Measurements from ENCODE around the gene CHI3L2.

The CHI3L2 gene

DNA sequence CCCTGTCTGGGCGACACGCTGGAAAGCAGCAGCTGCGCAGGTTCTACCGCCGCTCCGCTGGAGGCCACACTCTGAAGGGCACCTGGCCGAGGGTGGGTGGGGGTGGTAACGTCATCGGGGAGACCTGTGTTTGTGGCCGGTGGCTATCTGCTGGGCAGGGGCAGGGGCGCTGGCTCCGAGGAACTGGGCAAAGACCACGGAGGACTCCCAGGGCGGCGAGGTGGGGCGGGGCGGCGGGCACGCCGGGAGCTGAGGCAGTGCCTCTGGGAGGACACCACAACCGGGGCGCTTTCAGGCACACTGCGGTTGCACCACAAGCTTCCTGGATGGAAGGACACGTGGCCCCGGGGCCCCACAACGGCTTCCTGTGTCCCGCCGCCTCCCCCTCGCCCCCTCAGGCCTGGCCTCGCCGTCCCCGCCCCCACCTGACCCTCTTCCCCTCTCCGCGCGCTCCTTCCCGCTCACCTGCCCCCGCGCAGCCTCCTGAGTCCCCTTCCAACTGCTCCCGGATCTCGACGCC lies 23.8 kb upstream of the CHI3L2 start:
- DNase-seq (ENCODE audit: insufficient read length) (peak; percentile 90), FAIRE-seq (peak; percentile 86)
- TF ChIP-seq POLR2A (IDR thresholded peaks at IDR 0.05; ENCODE audit: low read depth, low read length): peak; percentile 58
- no peak; the same call in 1 of the 2 replicates for TF ChIP-seq POLR2AphosphoS5 (IDR thresholded peaks at IDR 0.05; ENCODE audit: low read depth, low read length)
- TF ChIP-seq TAF1 (IDR thresholded peaks at IDR 0.05; ENCODE audit: borderline replicate concordance, low read depth, low read length): 0 out of 2 replicates have a peak, but pooled peaks have one; percentile 9

DNA sequence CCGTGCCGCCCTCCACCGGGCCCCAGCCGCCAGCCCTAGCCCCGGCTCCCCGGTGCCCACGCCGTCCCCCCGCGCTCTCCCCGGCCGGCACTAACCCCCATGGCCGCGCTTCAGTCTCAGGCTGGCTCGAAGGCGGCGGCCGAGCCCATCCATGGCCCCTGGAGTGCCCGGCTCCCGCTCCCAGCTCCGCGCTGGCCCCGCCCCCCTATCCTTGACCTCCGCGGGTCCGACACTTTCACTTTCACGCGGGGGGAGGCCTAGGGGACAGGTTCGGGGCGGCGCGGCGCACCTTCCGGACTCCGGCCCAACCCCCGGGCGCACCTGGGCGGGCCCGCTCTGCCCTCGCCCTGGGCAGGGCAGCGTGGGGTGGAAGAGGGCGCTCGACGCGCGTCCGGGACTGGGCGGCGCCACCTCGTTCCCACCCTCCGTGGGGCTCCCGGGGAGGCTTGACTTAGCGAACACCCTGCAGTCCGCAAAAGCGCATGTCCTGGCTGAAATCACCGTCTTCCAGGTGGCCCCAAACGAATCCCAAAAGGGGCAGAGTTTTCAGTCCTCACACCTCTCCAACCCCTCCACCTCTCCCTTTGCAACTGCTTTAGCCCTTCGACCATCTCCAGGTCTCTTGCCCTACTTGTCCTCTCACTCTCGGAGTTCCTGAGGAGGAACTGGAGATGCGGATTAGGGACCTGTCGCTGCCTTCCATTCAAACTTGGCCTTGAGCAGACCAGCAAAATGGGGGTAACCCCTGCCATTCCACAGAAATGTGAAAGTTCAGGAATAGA lies 23.1 kb upstream of the CHI3L2 start:
- TF ChIP-seq POLR2A (IDR thresholded peaks at IDR 0.05; ENCODE audit: low read depth, low read length) (peak; percentile 80; the same call in 1 of the 2 replicates), POLR2AphosphoS5 (IDR thresholded peaks at IDR 0.05; ENCODE audit: low read depth, low read length) (peak; percentile 81), TAF1 (IDR thresholded peaks at IDR 0.05; ENCODE audit: borderline replicate concordance, low read depth, low read length) (no peak; the same call in 1 of the 2 replicates)
- peak; percentile 77 for DNase-seq (ENCODE audit: insufficient read length)
- peak; percentile 68 for FAIRE-seq

DNA sequence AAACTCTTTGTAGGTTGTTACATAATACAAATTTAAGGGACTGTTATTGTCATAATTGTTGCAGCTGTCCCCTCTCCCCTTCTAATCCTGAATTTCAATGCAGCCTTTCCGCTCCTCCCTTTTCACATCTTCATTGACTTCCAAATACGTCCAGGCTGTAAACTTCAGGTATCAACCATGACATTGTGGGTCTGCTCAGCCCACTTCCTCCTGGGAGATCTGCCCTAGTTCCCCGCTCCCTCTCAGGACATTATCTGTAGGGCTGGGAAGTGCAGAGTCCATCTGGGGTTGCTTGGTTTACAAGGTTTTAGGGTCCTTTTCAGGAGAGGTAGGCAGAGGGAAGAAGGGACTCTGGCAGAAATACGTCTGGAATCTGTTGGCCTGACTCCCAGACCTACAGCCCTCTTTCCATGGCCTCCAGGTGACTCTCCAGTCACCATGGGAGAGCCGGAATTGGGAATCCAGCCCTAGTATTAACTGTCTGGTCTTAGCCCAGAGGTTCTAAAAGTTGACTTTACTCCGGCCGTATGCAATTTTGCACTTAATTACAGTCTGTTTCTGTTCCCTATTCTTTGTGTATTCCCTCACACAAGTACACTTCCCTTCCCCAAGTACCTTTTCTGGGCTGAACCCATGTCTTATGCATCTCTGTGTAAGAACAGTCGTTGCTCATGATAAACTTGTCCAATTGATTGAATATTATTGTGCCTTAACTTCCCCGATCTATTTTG lies 22.4 kb upstream of the CHI3L2 start:
- DNase-seq (ENCODE audit: insufficient read length): no peak
- peak; percentile 64 for FAIRE-seq
- no peak for TF ChIP-seq TAF1 (IDR thresholded peaks at IDR 0.05; ENCODE audit: borderline replicate concordance, low read depth, low read length)
- no peak for TF ChIP-seq POLR2A (IDR thresholded peaks at IDR 0.05; ENCODE audit: low read depth, low read length)
- TF ChIP-seq POLR2AphosphoS5 (IDR thresholded peaks at IDR 0.05; ENCODE audit: low read depth, low read length): peak; percentile 31; the same call in 1 of the 2 replicates

DNA sequence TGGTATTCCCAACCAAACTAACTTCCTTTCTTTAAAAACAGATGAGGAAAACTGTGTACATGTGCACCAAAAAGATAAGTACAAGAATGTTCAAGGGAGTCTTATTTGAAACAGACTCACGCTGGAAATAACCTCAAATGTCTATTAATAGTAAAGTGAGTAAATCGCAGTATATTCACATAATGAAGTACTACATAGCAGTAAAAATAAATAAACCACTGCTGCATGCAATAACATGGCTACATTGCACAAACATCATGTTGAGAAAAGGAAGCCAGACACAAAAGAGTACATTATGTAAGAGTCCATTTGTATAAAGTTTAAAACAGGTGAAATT lies 21.8 kb upstream of the CHI3L2 start:
- DNase-seq (ENCODE audit: insufficient read length) (no peak), FAIRE-seq (no peak)
- no peak for TF ChIP-seq POLR2A (IDR thresholded peaks at IDR 0.05; ENCODE audit: low read depth, low read length)
- TF ChIP-seq POLR2AphosphoS5 (IDR thresholded peaks at IDR 0.05; ENCODE audit: low read depth, low read length): no peak
- no peak for TF ChIP-seq TAF1 (IDR thresholded peaks at IDR 0.05; ENCODE audit: borderline replicate concordance, low read depth, low read length)

DNA sequence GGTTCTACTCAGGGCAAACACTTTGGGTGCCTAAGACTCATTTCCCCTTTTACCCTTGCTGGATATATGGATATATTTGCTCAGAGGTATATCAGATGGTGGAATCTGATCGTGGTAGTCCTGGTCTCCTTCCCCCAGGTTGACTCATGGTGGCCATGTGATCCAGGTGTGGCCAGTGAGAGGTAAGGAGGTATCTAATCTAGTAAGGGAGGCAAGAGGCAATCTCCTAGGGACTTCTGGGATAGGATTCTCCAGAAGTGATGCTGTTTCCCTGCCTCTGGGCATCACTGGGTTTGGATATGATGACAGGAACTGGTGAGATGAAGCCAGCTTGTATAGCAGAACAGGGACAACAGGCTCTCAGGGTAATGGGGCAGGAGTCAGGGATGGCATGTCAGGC lies 18.6 kb upstream of the CHI3L2 start:
- FAIRE-seq (no peak), DNase-seq (ENCODE audit: insufficient read length) (no peak)
- no peak for TF ChIP-seq POLR2A (IDR thresholded peaks at IDR 0.05; ENCODE audit: low read depth, low read length)
- TF ChIP-seq POLR2AphosphoS5 (IDR thresholded peaks at IDR 0.05; ENCODE audit: low read depth, low read length): no peak
- TF ChIP-seq TAF1 (IDR thresholded peaks at IDR 0.05; ENCODE audit: borderline replicate concordance, low read depth, low read length): no peak

DNA sequence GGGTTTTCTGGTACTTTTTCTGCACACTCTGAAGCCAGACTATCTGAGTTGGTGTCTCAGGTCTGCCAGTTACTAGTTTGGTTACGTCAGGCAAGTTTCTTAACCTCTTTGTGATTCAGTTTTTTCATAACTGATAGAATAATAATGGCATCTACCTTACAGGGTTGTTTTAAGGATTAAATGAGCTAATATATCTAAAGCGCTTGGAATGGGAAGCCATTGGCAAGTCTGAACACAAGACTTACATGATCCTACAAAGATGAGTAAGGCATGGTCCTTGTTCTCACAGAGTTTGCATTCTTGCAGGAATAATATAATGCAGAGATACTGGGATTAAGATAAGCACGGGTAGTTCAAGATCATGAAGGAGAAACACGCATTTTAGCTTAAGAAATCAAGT lies 17.9 kb upstream of the CHI3L2 start:
- no peak for DNase-seq (ENCODE audit: insufficient read length)
- TF ChIP-seq TAF1 (IDR thresholded peaks at IDR 0.05; ENCODE audit: borderline replicate concordance, low read depth, low read length): no peak
- FAIRE-seq: no peak

DNA sequence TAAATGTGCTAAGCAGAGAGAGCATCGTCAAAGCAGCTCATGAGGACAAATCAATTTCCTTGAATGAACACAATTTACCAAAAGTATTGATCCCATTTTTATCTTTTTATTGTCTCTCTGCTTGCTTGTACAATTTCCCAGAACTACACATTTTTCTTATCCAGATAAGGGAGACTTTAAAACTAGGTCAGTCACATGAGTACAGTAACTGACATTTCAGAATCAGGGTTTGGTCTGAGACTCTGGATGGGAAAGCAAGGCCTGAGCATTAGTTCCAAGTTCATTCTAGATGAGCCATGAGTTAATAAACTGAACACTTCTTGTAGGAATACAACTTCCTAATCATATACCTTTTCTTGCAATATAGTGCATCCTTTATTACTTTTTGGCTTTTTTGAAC lies 15.6 kb upstream of the CHI3L2 start:
- no peak for FAIRE-seq
- DNase-seq (ENCODE audit: insufficient read length): no peak
- TF ChIP-seq POLR2AphosphoS5 (IDR thresholded peaks at IDR 0.05; ENCODE audit: low read depth, low read length): no peak
- TF ChIP-seq POLR2A (IDR thresholded peaks at IDR 0.05; ENCODE audit: low read depth, low read length): no peak
- TF ChIP-seq TAF1 (IDR thresholded peaks at IDR 0.05; ENCODE audit: borderline replicate concordance, low read depth, low read length): no peak

DNA sequence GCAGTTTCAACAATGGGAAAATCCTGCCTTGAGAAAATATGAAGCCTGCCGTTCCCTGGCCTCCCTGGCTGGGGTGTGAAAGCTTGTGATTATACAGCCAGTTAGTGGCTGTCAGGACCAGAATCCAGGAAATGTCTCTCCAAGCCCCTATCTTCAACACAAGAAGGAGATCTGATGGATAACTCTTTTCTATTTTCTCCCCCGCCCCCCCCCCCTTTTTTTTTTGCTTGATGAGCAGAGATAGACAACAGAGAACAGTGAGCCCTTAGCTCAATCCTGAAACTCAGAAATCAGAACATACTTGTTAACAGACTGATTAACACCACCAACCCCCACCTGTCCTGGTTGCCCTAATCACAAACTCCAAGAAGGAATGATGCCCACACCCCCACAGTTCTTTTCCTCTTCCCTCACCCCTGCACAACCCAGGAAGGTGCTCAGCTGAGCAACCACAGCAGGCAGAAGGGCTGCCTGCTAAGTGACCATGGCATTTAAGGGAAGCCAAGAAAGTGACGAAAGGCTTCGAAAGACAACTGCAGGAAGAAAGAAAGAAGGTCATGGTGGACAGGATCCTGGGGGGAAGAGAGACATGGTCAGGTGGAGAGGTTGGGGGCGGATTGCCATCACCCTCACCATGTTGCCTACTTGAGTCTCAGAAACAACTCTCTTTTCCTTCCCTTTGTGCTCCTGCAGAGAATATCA lies 14.7 kb upstream of the CHI3L2 start:
- DNase-seq (ENCODE audit: insufficient read length) (no peak), FAIRE-seq (peak; percentile 30)
- no peak for TF ChIP-seq TAF1 (IDR thresholded peaks at IDR 0.05; ENCODE audit: borderline replicate concordance, low read depth, low read length)
- no peak for TF ChIP-seq POLR2A (IDR thresholded peaks at IDR 0.05; ENCODE audit: low read depth, low read length)
- TF ChIP-seq POLR2AphosphoS5 (IDR thresholded peaks at IDR 0.05; ENCODE audit: low read depth, low read length): no peak

- FAIRE-seq (no peak), DNase-seq (ENCODE audit: insufficient read length) (no peak)
- TF ChIP-seq TAF1 (IDR thresholded peaks at IDR 0.05; ENCODE audit: borderline replicate concordance, low read depth, low read length) (no peak), POLR2AphosphoS5 (IDR thresholded peaks at IDR 0.05; ENCODE audit: low read depth, low read length) (no peak), POLR2A (IDR thresholded peaks at IDR 0.05; ENCODE audit: low read depth, low read length) (no peak)
Measured at GRCh38 chr1:111213412-111213811, 14.1 kb upstream of the CHI3L2 start.

- TF ChIP-seq POLR2AphosphoS5 (IDR thresholded peaks at IDR 0.05; ENCODE audit: low read depth, low read length): peak; percentile 48
- peak; percentile 6; the same call in 1 of the 2 replicates for TF ChIP-seq TAF1 (IDR thresholded peaks at IDR 0.05; ENCODE audit: borderline replicate concordance, low read depth, low read length)
- TF ChIP-seq POLR2A (IDR thresholded peaks at IDR 0.05; ENCODE audit: low read depth, low read length): peak; percentile 37; the same call in 1 of the 2 replicates
- DNase-seq (ENCODE audit: insufficient read length) (no peak), FAIRE-seq (peak; percentile 86)
Measured at GRCh38 chr1:111214074-111214801, 13.3 kb upstream of the CHI3L2 start.

DNA sequence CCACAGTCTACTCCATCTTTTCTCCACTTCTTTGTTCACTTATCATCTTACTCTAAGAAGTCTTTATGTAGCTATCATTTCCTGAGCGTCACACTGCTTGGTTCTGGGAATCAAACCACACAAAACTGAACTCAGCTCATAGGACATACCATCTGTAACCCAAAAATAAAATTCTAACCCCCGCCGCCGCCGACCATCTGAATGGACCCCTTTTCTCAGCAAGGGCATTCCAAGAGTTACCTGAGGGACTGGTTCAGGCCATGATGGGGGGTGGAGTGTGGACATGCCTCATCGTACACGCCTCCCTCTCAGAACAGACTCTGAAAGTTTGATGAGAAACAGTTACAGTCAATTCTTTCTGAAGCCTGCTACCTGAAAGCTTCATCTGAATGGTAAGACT lies 12.6 kb upstream of the CHI3L2 start:
- no peak; the same call in 1 of the 2 replicates for TF ChIP-seq TAF1 (IDR thresholded peaks at IDR 0.05; ENCODE audit: borderline replicate concordance, low read depth, low read length)
- peak; percentile 54; the same call in 1 of the 2 replicates for TF ChIP-seq POLR2A (IDR thresholded peaks at IDR 0.05; ENCODE audit: low read depth, low read length)
- TF ChIP-seq POLR2AphosphoS5 (IDR thresholded peaks at IDR 0.05; ENCODE audit: low read depth, low read length): peak; percentile 13; the same call in 1 of the 2 replicates
- DNase-seq (ENCODE audit: insufficient read length) (no peak), FAIRE-seq (peak; percentile 87)

All from GM12892 (cell line).